Measurements from ENCODE around the gene PFN4. TPM values are rescaled to one million over a fixed set of nuclear protein-coding genes. Genes with fewer than 3 reads are reported as not detected.

Gene PFN4
- total and polyA plus RNA-seq, 3 donors from 2014 or later, result 39.8 to 248 (median 62.8) TPM

DNA sequence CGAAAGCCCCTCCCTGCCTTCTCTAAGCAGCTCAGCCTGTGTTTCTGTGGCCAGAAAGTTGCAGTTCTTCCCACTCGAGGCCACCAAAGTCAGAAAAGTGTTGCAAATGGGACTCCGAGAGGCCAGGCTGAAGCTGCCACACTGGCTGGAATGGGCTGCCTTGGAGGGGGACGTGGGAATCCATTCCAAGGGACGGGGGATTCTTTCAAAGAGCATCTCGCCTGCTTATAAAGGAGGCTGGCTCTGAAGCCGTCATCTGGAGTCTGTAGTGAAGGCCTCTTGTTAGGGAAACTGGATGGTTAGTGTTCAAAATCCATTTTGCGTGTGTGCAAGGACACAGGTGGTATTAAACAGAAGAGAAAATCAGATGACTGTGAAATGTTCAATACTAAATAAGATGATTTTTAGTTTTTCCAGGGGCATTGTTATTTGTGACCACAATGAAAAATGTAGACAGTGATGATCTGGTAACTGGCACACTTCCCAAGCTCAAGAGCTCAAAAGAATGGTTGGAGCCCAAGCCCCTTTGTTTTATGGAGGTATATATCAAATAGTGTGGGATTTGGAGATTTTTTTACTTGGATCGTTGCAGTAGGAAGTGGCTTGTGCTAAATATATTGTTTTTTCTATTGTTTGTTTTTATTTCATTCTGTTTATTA, 917 bp upstream of the PFN4 start:
- H3K4me3 ChIP-seq, result peak overlapping the region; percentile 84
- 4 to 7% methylated on average over 8 to 9 of the region's 9 CpGs for WGBS, 2 donors
- intact Hi-C loops (cut with DNase I; ENCODE audit: low total_unique reads), result no loop called here

DNA sequence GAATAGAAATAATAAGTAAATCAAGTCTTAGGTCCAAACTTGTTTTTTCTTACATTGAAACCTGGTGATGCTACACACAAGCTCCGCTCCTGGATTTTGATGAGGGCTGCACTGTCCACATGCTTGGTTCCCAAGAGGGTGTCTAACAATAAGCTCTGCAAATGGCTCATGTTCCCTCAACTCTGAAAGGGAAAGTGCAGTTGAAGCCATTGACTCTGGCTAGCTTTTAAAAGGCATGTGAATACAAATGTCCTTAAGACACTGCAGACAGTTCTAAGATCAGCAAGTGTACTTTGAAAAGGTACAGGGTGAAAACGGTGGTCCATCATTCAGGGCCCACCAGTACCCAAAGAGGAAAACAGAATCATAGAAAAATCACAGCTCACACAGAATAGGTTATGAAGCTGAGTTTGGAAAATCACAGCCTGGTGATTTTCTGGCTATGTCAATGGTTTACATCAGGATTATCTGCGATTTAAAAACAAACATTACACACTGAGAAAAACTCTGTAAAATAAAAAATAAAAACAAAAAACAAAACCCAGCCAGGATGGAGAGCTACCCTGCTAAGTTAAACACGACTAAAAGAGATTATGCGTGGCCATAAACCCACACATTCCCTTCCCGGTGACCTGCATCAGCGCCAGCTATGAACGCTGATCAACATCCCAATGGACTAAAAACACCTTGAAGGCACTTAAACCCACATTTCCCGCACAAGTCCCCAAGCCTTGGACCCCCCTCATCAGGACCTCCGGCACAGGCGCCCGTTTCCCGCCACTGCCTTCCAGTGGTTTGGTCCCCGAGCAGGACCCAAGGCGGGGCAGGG, 554 bp downstream of the PFN4 start:
- DNase-seq, result no peak
- Histone ChIP-seq H3K36me3 (ENCODE audit: low read depth, missing control alignments) (no peaks in the 10 kb centered on the region), H3K4me3 (peak overlapping the region; percentile 84), H3K9me3 (no peaks in the 10 kb centered on the region), H3K4me1 (peaks cover 18% of the 10 kb centered on the region), H3K27me3 (no peaks in the 10 kb centered on the region), H3K27ac (peak overlapping the region; percentile 93 to 94)
- 6 to 11% methylated on average over 8 to 15 of the region's 15 CpGs for WGBS, 2 donors
- TF ChIP-seq, protein P1, sequence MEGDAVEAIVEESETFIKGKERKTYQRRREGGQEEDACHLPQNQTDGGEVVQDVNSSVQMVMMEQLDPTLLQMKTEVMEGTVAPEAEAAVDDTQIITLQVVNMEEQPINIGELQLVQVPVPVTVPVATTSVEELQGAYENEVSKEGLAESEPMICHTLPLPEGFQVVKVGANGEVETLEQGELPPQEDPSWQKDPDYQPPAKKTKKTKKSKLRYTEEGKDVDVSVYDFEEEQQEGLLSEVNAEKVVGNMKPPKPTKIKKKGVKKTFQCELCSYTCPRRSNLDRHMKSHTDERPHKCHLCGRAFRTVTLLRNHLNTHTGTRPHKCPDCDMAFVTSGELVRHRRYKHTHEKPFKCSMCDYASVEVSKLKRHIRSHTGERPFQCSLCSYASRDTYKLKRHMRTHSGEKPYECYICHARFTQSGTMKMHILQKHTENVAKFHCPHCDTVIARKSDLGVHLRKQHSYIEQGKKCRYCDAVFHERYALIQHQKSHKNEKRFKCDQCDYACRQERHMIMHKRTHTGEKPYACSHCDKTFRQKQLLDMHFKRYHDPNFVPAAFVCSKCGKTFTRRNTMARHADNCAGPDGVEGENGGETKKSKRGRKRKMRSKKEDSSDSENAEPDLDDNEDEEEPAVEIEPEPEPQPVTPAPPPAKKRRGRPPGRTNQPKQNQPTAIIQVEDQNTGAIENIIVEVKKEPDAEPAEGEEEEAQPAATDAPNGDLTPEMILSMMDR (IDR thresholded peaks at IDR 0.05), result no peak
- TF ChIP-seq POLR2A (IDR thresholded peaks at IDR 0.05), result no peak
- intact Hi-C loops (cut with DNase I; ENCODE audit: low total_unique reads), result no loop called here

More for the DNA sequence above, 917 bp upstream of the PFN4 start:
- Histone ChIP-seq H3K9me3 (no peaks in the 10 kb centered on the region), H3K27ac (peak overlapping the region; percentile 93 to 94), H3K36me3 (ENCODE audit: low read depth, missing control alignments) (no peaks in the 10 kb centered on the region), H3K4me1 (peaks cover 18% of the 10 kb centered on the region), H3K27me3 (no peaks in the 10 kb centered on the region)
- TF ChIP-seq POLR2A (IDR thresholded peaks at IDR 0.05), result no peak
- TF ChIP-seq, protein P1 (IDR thresholded peaks at IDR 0.05), result no peak
- DNase-seq, result peak; percentile 43

DNA sequence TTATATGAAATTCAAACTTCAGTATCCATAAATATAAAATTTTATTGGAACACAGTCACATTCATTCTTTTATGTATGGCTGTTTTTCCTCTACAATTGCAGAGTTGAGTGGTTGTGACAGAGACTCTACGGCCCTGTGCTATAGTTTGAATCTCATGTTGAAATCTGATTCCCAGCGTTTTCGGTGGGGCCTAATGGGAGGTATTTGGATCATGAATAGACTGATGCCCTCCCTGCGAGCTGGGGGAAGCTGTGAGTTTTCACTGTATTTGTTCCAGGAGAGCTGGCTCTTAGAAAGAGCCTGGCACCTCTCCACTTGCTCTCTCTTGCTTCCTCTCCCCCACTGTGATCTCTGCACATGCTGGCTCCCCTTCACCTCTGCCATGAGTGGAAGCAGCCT, 1.7 kb downstream of the PFN4 start:
- intact Hi-C loops (cut with DNase I; ENCODE audit: low total_unique reads), result no loop called here
- TF ChIP-seq, protein P1 (IDR thresholded peaks at IDR 0.05), result no peak
- TF ChIP-seq POLR2A (IDR thresholded peaks at IDR 0.05), result no peak
- no peaks in the 10 kb centered on the region for H3K9me3 ChIP-seq
- no peak overlapping the region for H3K4me3 ChIP-seq
- WGBS, 2 donors, result 57 to 65% methylated on average over 4 of the region's 4 CpGs
- no peak overlapping the region for H3K27ac ChIP-seq
- DNase-seq, result no peak
- H3K36me3 ChIP-seq (ENCODE audit: low read depth, missing control alignments), result no peaks in the 10 kb centered on the region
- H3K27me3 ChIP-seq, result no peaks in the 10 kb centered on the region
- H3K4me1 ChIP-seq, result peaks cover 18% of the 10 kb centered on the region

DNA sequence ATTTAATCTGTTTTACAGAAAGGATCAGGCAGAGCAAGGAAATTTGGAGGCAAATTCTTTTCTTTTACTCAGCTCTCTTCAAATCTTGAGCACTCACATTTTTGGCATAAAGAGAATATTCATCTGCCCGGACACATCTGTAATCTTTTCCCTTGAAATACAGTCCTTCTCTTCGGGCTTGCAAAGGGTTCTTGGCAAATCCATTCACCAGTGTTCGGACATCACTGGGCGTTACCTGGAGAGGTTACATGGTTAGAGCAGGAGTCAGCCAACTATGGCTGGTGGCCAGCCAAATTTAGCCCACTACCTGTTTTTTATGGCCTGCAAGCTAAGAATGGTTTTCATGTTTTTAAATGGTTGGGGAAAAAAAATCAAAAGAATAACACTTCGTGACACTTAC, 2.1 kb downstream of the PFN4 start:
- Histone ChIP-seq H3K27ac (no peak overlapping the region), H3K27me3 (no peaks in the 10 kb centered on the region), H3K4me1 (peaks cover 18% of the 10 kb centered on the region), H3K4me3 (no peak overlapping the region), H3K9me3 (no peaks in the 10 kb centered on the region), H3K36me3 (ENCODE audit: low read depth, missing control alignments) (no peaks in the 10 kb centered on the region)
- DNase-seq, result no peak
- intact Hi-C loops (cut with DNase I; ENCODE audit: low total_unique reads), result no loop called here
- no peak for TF ChIP-seq POLR2A (IDR thresholded peaks at IDR 0.05)
- TF ChIP-seq, protein P1 (IDR thresholded peaks at IDR 0.05), result no peak
- WGBS, 2 donors, result 55 to 68% methylated on average over 5 of the region's 5 CpGs
